ENCODE measurements around the gene ITIH3. TPM values are rescaled to one million over a fixed set of nuclear protein-coding genes. Genes with fewer than 3 reads are reported as not detected.

The ITIH3 gene
- total RNA-seq, 1 experiment from 2014 or later = not detected

GRCh38 chr3:52836986-52837385, 42.4 kb downstream of the ITIH3 start:
- Histone ChIP-seq H2BK15ac (ENCODE audit: low read depth, low read length) (no peak overlapping the region), H3K27ac (ENCODE audit: insufficient read length, low read depth, low read length) (no peak overlapping the region), H2BK120ac (ENCODE audit: low read depth, low read length, poor library complexity, severe bottlenecking) (no peak overlapping the region), H3K9me3 (ENCODE audit: control insufficient read depth, low read depth, low read length) (no peaks in the 10 kb centered on the region), H4K8ac (replicated peaks; ENCODE audit: insufficient read length, low read depth, low read length) (no peak overlapping the region), H2AFZ (ENCODE audit: low read length) (no peak overlapping the region), H3K23me2 (ENCODE audit: insufficient read length, low read depth, low read length, poor library complexity, severe bottlenecking) (no peaks in the 10 kb centered on the region), H4K91ac (ENCODE audit: insufficient read length, low read depth, low read length) (no peak overlapping the region), H3K56ac (ENCODE audit: insufficient read length, low read depth, low read length) (no peak overlapping the region), H3K79me2 (ENCODE audit: insufficient read depth, low read length) (no peaks in the 10 kb centered on the region), H3K18ac (ENCODE audit: insufficient read length, low read depth, low read length) (no peak overlapping the region), H3K4me2 (ENCODE audit: insufficient read depth, insufficient read length, low read length) (no peak overlapping the region), H4K20me1 (ENCODE audit: control insufficient read depth, insufficient read depth, insufficient read length) (no peaks in the 10 kb centered on the region), H4K5ac (ENCODE audit: insufficient read length, low read depth, low read length) (no peak overlapping the region), H2BK12ac (ENCODE audit: insufficient read length, low read depth, low read length) (no peak overlapping the region), H3K23ac (ENCODE audit: insufficient read length, low read depth, low read length) (no peak overlapping the region), H2BK20ac (ENCODE audit: low read depth, low read length, poor library complexity, severe bottlenecking) (no peak overlapping the region), H3T11ph (ENCODE audit: low read length) (no peak overlapping the region), H3K9ac (ENCODE audit: extremely low read depth, insufficient read length, low read length) (no peak overlapping the region), H3K4ac (ENCODE audit: low read depth, low read length) (no peak overlapping the region), H3K14ac (ENCODE audit: insufficient read depth, low read length) (no peak overlapping the region), H3K27me3 (ENCODE audit: insufficient read depth, low read length) (no peaks in the 10 kb centered on the region; the same call in 1 of the 2 replicates), H3K4me1 (ENCODE audit: insufficient read depth, low read length) (no peaks in the 10 kb centered on the region), H2AK5ac (ENCODE audit: insufficient read length, low read length) (no peak overlapping the region), H2BK5ac (ENCODE audit: insufficient read length, low read length) (no peak overlapping the region), H3K79me1 (ENCODE audit: insufficient read depth, low read depth, low read length, poor library complexity, severe bottlenecking) (no peaks in the 10 kb centered on the region)
- peaks cover 13 to 24% of the 10 kb centered on the region in 2 experiments for H3K4me1 Mint-ChIP-seq
- H3K9me3 Mint-ChIP-seq = no peaks in the 10 kb centered on the region
- peaks cover 0 to 12% (median 1%) of the 10 kb centered on the region in 3 experiments; a peak in 4 of 7 replicates for H3K36me3 Mint-ChIP-seq (ENCODE audit: insufficient read depth in 1 of 3, low read depth in 3 of 3)
- WGBS (ENCODE audit: extremely low coverage, insufficient read length, low lambda C conversion rate) = no CpG with 5 or more reads among the region's 4 CpGs
- no peak for DNase-seq
- no peak overlapping the region for H3K4me3 Mint-ChIP-seq
- no peak for TF ChIP-seq CTCF (conservative IDR thresholded peaks at IDR 0.05)
- no peak overlapping the region for H3K27ac Mint-ChIP-seq
- no peaks in the 10 kb centered on the region for H3K27me3 Mint-ChIP-seq (ENCODE audit: low read depth)

Data from H9 (cell line).